ENCODE results near the gene ACSL1. TPM values are rescaled to one million over a fixed set of nuclear protein-coding genes. Genes with fewer than 3 reads are reported as not detected.

The ACSL1 gene, protein sequence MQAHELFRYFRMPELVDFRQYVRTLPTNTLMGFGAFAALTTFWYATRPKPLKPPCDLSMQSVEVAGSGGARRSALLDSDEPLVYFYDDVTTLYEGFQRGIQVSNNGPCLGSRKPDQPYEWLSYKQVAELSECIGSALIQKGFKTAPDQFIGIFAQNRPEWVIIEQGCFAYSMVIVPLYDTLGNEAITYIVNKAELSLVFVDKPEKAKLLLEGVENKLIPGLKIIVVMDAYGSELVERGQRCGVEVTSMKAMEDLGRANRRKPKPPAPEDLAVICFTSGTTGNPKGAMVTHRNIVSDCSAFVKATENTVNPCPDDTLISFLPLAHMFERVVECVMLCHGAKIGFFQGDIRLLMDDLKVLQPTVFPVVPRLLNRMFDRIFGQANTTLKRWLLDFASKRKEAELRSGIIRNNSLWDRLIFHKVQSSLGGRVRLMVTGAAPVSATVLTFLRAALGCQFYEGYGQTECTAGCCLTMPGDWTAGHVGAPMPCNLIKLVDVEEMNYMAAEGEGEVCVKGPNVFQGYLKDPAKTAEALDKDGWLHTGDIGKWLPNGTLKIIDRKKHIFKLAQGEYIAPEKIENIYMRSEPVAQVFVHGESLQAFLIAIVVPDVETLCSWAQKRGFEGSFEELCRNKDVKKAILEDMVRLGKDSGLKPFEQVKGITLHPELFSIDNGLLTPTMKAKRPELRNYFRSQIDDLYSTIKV
- total RNA-seq, result 168 and 264 TPM in 2 replicates
- polyA plus RNA-seq, result 114 and 121 TPM in 2 replicates

DNA sequence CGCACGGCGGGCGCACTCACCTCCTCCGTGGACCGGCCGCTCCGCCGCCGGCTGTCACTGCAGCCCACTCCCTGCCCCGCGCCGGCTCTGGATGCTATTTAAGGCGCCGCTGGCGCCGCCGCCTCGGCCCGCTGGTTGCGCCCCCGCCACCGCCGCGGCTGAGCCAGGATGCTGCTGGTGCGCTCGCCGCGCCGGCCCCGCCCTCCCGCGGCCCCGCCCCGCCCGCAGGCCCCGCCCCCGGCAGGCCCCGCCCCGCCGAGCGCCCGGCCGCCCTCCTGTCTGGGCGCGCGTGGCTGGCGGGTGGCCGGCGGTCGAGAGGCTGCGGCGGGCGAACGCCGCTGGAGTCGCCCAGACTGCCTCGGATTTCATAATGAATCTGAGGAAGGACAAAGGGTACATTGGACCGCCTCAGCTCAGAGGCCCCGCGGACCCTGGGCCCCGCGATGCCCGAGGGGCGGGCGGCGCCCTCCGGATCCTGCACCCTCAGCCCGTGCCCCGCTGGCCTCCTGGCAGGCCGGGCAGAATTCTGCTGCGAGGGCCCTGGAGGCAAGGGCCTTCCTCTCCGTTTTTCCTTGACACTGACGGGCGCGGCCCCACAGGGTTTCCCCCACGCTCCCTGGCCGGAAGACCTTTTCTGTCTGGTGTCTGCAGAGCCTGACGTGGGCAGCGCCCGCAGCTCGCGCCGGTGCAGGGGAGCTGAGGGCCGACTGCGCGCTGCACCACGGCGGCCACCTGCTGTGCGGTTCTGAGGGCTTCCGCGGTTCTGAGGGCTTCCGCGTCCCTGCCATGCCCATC, at the start of gene ACSL1:
Gene ACSL1, minus strand, starts transcription at position 73 of the 795 bp plus-strand sequence. CDS start 22,454 bp downstream, outside the sequence.
- Histone ChIP-seq H3K9me2 (replicated peaks; ENCODE audit: insufficient read depth) (no peaks in the 10 kb centered on the region), H3K4me1 (ENCODE audit: insufficient read depth) (peaks cover 7% of the 10 kb centered on the region), H3K27me3 (peaks cover 12% of the 10 kb centered on the region), H2AFZ (peak within 1 kb of the TSS; percentile 97), H3K36me3 (replicated peaks; ENCODE audit: insufficient read depth, low read depth) (no peaks in the 10 kb centered on the region), H3K79me2 (peaks cover 41% of the 10 kb centered on the region), H4K20me1 (ENCODE audit: insufficient read depth, poor library complexity, severe bottlenecking) (peaks cover 16% of the 10 kb centered on the region), H3K4me2 (peak within 1 kb of the TSS; percentile 100), H3K4me3 (peak within 1 kb of the TSS; percentile 82), H3K27ac (peak within 1 kb of the TSS; percentile 38), H3K9me3 (ENCODE audit: low read depth) (no peaks in the 10 kb centered on the region)
- DNase-seq (ENCODE audit: low spot score), result peak; percentile 92
- TF ChIP-seq, protein P1, sequence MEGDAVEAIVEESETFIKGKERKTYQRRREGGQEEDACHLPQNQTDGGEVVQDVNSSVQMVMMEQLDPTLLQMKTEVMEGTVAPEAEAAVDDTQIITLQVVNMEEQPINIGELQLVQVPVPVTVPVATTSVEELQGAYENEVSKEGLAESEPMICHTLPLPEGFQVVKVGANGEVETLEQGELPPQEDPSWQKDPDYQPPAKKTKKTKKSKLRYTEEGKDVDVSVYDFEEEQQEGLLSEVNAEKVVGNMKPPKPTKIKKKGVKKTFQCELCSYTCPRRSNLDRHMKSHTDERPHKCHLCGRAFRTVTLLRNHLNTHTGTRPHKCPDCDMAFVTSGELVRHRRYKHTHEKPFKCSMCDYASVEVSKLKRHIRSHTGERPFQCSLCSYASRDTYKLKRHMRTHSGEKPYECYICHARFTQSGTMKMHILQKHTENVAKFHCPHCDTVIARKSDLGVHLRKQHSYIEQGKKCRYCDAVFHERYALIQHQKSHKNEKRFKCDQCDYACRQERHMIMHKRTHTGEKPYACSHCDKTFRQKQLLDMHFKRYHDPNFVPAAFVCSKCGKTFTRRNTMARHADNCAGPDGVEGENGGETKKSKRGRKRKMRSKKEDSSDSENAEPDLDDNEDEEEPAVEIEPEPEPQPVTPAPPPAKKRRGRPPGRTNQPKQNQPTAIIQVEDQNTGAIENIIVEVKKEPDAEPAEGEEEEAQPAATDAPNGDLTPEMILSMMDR (IDR thresholded peaks at IDR 0.05; ENCODE audit: poor library complexity), result no peak
- no peak for TF ChIP-seq EZH2phosphoT487 (IDR thresholded peaks at IDR 0.05; ENCODE audit: low read depth, severe bottlenecking, unreplicated experiment)
- TF ChIP-seq EZH2 (IDR thresholded peaks at IDR 0.05; ENCODE audit: borderline replicate concordance), result no peak
- WGBS (ENCODE audit: low lambda C conversion rate, missing lambda C conversion rate), result 3% methylated on average over 42 of the region's 94 CpGs

DNA sequence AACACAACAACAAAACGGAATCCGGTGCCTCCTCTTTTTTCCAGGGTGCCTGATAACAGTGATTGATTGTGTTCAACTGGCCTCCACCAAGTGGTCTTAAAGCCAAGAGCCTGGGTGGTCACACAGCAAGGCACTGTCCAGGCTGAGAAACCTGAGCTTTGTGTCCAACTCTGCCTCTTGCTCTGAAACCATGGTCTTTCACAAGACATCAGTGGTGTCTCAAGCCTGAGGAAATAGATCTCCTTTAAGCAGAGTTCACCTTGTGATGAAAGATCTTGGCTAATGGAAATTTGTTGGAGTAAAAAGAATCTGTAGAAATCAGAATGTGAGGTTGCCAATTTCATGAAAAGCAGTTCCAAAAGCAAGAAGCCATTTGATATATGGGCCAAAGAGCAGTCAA, 47.3 kb upstream of the ACSL1 start:
- H3K4me3 ChIP-seq, result no peak overlapping the region
- H3K4me1 ChIP-seq (ENCODE audit: insufficient read depth), result no peaks in the 10 kb centered on the region
- TF ChIP-seq, protein P1 (IDR thresholded peaks at IDR 0.05; ENCODE audit: poor library complexity), result no peak
- no peaks in the 10 kb centered on the region for H3K79me2 ChIP-seq
- 80% methylated on average over 2 of the region's 2 CpGs for WGBS (ENCODE audit: low lambda C conversion rate, missing lambda C conversion rate)
- no peaks in the 10 kb centered on the region for H3K9me2 ChIP-seq (replicated peaks; ENCODE audit: insufficient read depth)
- H4K20me1 ChIP-seq (ENCODE audit: insufficient read depth, poor library complexity, severe bottlenecking), result no peaks in the 10 kb centered on the region
- DNase-seq (ENCODE audit: low spot score), result no peak
- H3K36me3 ChIP-seq (replicated peaks; ENCODE audit: insufficient read depth, low read depth), result no peaks in the 10 kb centered on the region
- no peak overlapping the region for H3K27ac ChIP-seq
- no peak overlapping the region for H2AFZ ChIP-seq
- H3K4me2 ChIP-seq, result no peak overlapping the region
- H3K9me3 ChIP-seq (ENCODE audit: low read depth), result no peaks in the 10 kb centered on the region
- no peaks in the 10 kb centered on the region for H3K27me3 ChIP-seq

DNA sequence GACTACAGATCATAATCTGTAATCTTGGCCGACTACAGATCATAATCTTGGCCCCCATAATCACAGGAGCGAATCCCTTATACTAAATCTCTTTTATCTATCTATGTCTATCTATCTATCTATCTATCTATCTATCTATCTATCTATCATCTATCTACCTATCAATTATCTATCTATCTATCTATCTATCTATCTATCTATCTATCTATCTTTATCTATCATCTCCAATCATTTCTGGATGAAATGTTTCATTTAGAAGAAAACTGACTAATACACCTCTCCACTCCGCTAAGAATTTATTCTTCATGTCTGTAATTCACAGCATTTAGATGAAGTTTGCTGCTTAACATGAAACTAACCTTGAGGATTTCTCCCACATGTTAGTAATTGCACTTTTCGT, 45.0 kb upstream of the ACSL1 start:
- H3K4me2 ChIP-seq, result no peak overlapping the region
- 95% methylated on average over 4 of the region's 4 CpGs for WGBS (ENCODE audit: low lambda C conversion rate, missing lambda C conversion rate)

More for the DNA sequence above, 45.0 kb upstream of the ACSL1 start:
- Histone ChIP-seq H2AFZ (no peak overlapping the region), H4K20me1 (ENCODE audit: insufficient read depth, poor library complexity, severe bottlenecking) (no peaks in the 10 kb centered on the region), H3K36me3 (replicated peaks; ENCODE audit: insufficient read depth, low read depth) (no peaks in the 10 kb centered on the region), H3K4me1 (ENCODE audit: insufficient read depth) (no peaks in the 10 kb centered on the region), H3K27ac (no peak overlapping the region), H3K4me3 (no peak overlapping the region), H3K27me3 (no peaks in the 10 kb centered on the region), H3K79me2 (no peaks in the 10 kb centered on the region), H3K9me3 (ENCODE audit: low read depth) (no peaks in the 10 kb centered on the region), H3K9me2 (replicated peaks; ENCODE audit: insufficient read depth) (no peaks in the 10 kb centered on the region)
- no peak for DNase-seq (ENCODE audit: low spot score)
- TF ChIP-seq EZH2 (IDR thresholded peaks at IDR 0.05; ENCODE audit: borderline replicate concordance) (no peak), EZH2phosphoT487 (IDR thresholded peaks at IDR 0.05; ENCODE audit: low read depth, severe bottlenecking, unreplicated experiment) (no peak)
- TF ChIP-seq, protein P1 (IDR thresholded peaks at IDR 0.05; ENCODE audit: poor library complexity), result no peak

Data from hepatocyte (in vitro differentiated cells).